HCT116 (cell line): Measurements from ENCODE around the gene PLEKHA4. TPM values are rescaled to one million over a fixed set of nuclear protein-coding genes. Genes with fewer than 3 reads are reported as not detected.

Source experiments
- ATAC-seq: fragments of 200-7000 bp; cut with Tn5 transposase; 2 replicates; pipeline ENCODE4 v1.9.1; 2020; ENCODE audit warnings: mild to moderate bottlenecking, moderate library complexity
- BruUV-seq: library from RNA; stranded (reverse); fragments of 400-500 nt; replicated peaks from 2 replicates; lab custom pipeline; 2021; lab: Mats Ljungman, UMichigan
- CTCF ChIA-PET: fragments of 300-600 bp; sonication (Branson Sonifier 250); formaldehyde crosslinking; loops from one replicate; lab custom pipeline; 2021; ENCODE audit warnings: antibody characterized with exemption; lab: Charles Lee
- POLR2A ChIA-PET: fragments of 300-600, 350-600 bp; sonication (Branson Sonifier 250); formaldehyde crosslinking; loops from one replicate; lab custom pipeline; 2021; ENCODE audit warnings: antibody characterized with exemption; lab: Charles Lee
- RAD21 ChIA-PET, 2 experiments: fragments of 300-600 bp; sonication (Branson Sonifier 250); formaldehyde crosslinking; loops; one replicate each; lab custom pipeline; 2023; ENCODE audit warnings: low total read pairs in 2 of 2; ENCODE audit not compliant: uncharacterized antibody in 2 of 2, unreplicated experiment in 2 of 2, low non-redundant PET in 1 of 2; lab: Charles Lee
- DNase-seq: peaks from one replicate; pipeline ENCODE4 v3.0.0-alpha.2; 2010; ENCODE audit warnings: low read depth, low spot score
- H2AFZ ChIP-seq: fragments of 200-600 bp; shearing (Covaris generic), sonication (generic); 2 replicates; pipeline ENCODE4 v1.6.1; 2017; ENCODE audit warnings: low read depth, mixed run types, mixed read lengths, antibody characterized with exemption, low read length; ENCODE audit not compliant: poor library complexity, severe bottlenecking
- H3K27ac ChIP-seq: 2 replicates; pipeline ENCODE4 v1.5.1; 2012; ENCODE audit warnings: low read depth, low read length
- H3K27me3 ChIP-seq: fragments of 200-600 bp; sonication (generic); 2 replicates; pipeline ENCODE4 v1.6.1; 2016; ENCODE audit warnings: mixed run types, low read length, mixed read lengths; ENCODE audit not compliant: insufficient read depth
- H3K36me3 ChIP-seq, 2 experiments: fragments of 200-500 bp in 1 of 2; fragments of 200-600 bp in 1 of 2; sonication (Bioruptor generic) in 1 of 2; sonication (generic) in 1 of 2; 2 replicates each; pipeline versions ENCODE4 v1.5.1 to v1.6.1; 2014 to 2016; ENCODE audit warnings: low read length in 2 of 2, inconsistent platforms in 1 of 2, mixed read lengths in 1 of 2, mixed run types in 1 of 2; ENCODE audit not compliant: insufficient read depth in 2 of 2, control insufficient read depth in 1 of 2
- H3K4me1 ChIP-seq, 2 experiments: fragments of 200-600 bp in 1 of 2; sonication (generic) in 1 of 2; 2 replicates each; pipeline versions ENCODE4 v1.5.1 to v1.6.1; 2012 to 2017; ENCODE audit warnings: low read length in 2 of 2, inconsistent platforms in 1 of 2, mild to moderate bottlenecking in 1 of 2, mixed read lengths in 1 of 2, mixed run types in 1 of 2, moderate library complexity in 1 of 2; ENCODE audit not compliant: insufficient read depth in 2 of 2, control insufficient read depth in 1 of 2
- H3K4me2 ChIP-seq: fragments of 200-600 bp; sonication (generic); 2 replicates; pipeline ENCODE4 v1.6.1; 2017; ENCODE audit warnings: mixed run types, low read length, mixed read lengths
- H3K4me3 ChIP-seq, 2 experiments: fragments of 200-600 bp in 1 of 2; sonication (generic) in 1 of 2; replicated peaks in 1 of 2; 2 replicates each; pipeline ENCODE4 v1.5.1; 2011 to 2016; ENCODE audit warnings: low read length in 2 of 2, control low read depth in 1 of 2, low read depth in 1 of 2, mild to moderate bottlenecking in 1 of 2, mixed read lengths in 1 of 2, mixed run types in 1 of 2
- H3K79me2 ChIP-seq: fragments of 200-600 bp; sonication (generic); 2 replicates; pipeline ENCODE4 v1.6.1; 2017; ENCODE audit warnings: mild to moderate bottlenecking, mixed run types, low read length, moderate library complexity, mixed read lengths; ENCODE audit not compliant: insufficient read depth
- H3K9ac ChIP-seq: fragments of 200-600 bp; sonication (generic); 2 replicates; pipeline ENCODE4 v1.6.1; 2016; ENCODE audit warnings: low read length, mixed read lengths
- H3K9me2 ChIP-seq: fragments of 200-600 bp; sonication (generic), shearing (Covaris generic); 2 replicates; pipeline ENCODE4 v1.6.1; 2017; ENCODE audit warnings: mixed run types, mild to moderate bottlenecking, moderate library complexity; ENCODE audit not compliant: insufficient read depth
- H3K9me3 ChIP-seq, 2 experiments: fragments of 200-500 bp in 1 of 2; fragments of 200-600 bp in 1 of 2; sonication (Bioruptor generic) in 1 of 2; sonication (generic) in 1 of 2; 2 replicates each; pipeline ENCODE4 v1.6.1; 2014 to 2017; ENCODE audit warnings: low read length in 2 of 2, mixed read lengths in 2 of 2, inconsistent platforms in 1 of 2, low read depth in 1 of 2, mild to moderate bottlenecking in 1 of 2, mixed run types in 1 of 2, moderate library complexity in 1 of 2; ENCODE audit not compliant: control insufficient read depth in 1 of 2, insufficient read depth in 1 of 2
- H4K20me1 ChIP-seq: fragments of 200-600 bp; sonication (generic), shearing (Covaris generic); 2 replicates; pipeline ENCODE4 v1.6.1; 2017; ENCODE audit warnings: mixed run types, mild to moderate bottlenecking, moderate library complexity; ENCODE audit not compliant: insufficient read depth
- CBX3 ChIP-seq: IDR thresholded peaks from 2 replicates; pipeline ENCODE4 v1.6.1; 2012; ENCODE audit warnings: low read depth
- CEBPB ChIP-seq: IDR thresholded peaks from 2 replicates; pipeline ENCODE4 v1.6.1; 2012; ENCODE audit warnings: low read depth
- EGR1 ChIP-seq: IDR thresholded peaks from 2 replicates; pipeline ENCODE4 v1.6.1; 2012; ENCODE audit warnings: low read depth
- ELF1 ChIP-seq: IDR thresholded peaks from 2 replicates; pipeline ENCODE4 v1.6.1; 2012; ENCODE audit warnings: low read depth, borderline replicate concordance
- FOSL1 ChIP-seq: IDR thresholded peaks from 2 replicates; pipeline ENCODE4 v1.6.1; 2012; ENCODE audit warnings: low read depth
- JUND ChIP-seq: IDR thresholded peaks from 2 replicates; pipeline ENCODE4 v1.6.1; 2012
- POLR2A ChIP-seq: IDR thresholded peaks from 2 replicates; pipeline ENCODE4 v1.7.0; 2011; ENCODE audit warnings: borderline replicate concordance; ENCODE audit not compliant: insufficient read depth, insufficient read length; ENCODE audit errors: extremely low read depth
- POLR2AphosphoS5 ChIP-seq: IDR thresholded peaks from 2 replicates; pipeline ENCODE4 v1.6.1; 2011; ENCODE audit warnings: mild to moderate bottlenecking, low read depth, low read length, moderate library complexity
- SIN3A ChIP-seq: IDR thresholded peaks from 2 replicates; pipeline ENCODE4 v1.6.1; 2012; ENCODE audit warnings: low read depth
- SP1 ChIP-seq: IDR thresholded peaks from 2 replicates; pipeline ENCODE4 v1.6.1; 2012; ENCODE audit warnings: low read depth
- SRF ChIP-seq: IDR thresholded peaks from 2 replicates; pipeline ENCODE4 v1.6.1; 2012; ENCODE audit warnings: low read depth
- TCF7L2 ChIP-seq: IDR thresholded peaks from 2 replicates; pipeline ENCODE4 v1.7.0; 2011; ENCODE audit warnings: borderline replicate concordance, inconsistent platforms; ENCODE audit not compliant: insufficient read depth, insufficient read length; ENCODE audit errors: extremely low read depth
- YY1 ChIP-seq: IDR thresholded peaks from 2 replicates; pipeline ENCODE4 v1.6.1; 2011; ENCODE audit warnings: low read length, low read depth, moderate library complexity, mild to moderate bottlenecking; ENCODE audit not compliant: insufficient replicate concordance; ENCODE audit errors: extremely low read depth
- ZFX ChIP-seq: fragments of 450-650 bp; IDR thresholded peaks from 2 replicates; pipeline ENCODE4 v1.6.1; 2017
- ZNF274 ChIP-seq: fragments of 200-500 bp; sonication (Bioruptor generic); IDR thresholded peaks from 2 replicates; pipeline ENCODE4 v1.6.1; 2014; ENCODE audit warnings: mild to moderate bottlenecking, low read depth, low read length, inconsistent platforms
- intact Hi-C: fragments of 100-400 bp; cut with micrococcal nuclease; formaldehyde crosslinking; loops from 2 replicates; pipeline ENCODE4 v1.10.0; 2022
- total RNA-seq: library from RNA; stranded (reverse); gene quantifications from one replicate; pipeline ENCODE4 v1.2.1, GENCODE V29; 2021; ENCODE audit not compliant: unreplicated experiment
- TF ChIP-seq, protein P1 (sequence below): IDR thresholded peaks from 2 replicates; pipeline ENCODE4 v1.6.1; 2012
- TF ChIP-seq, protein P2 (sequence below): IDR thresholded peaks from 2 replicates; pipeline ENCODE4 v1.6.1; 2012
- TF ChIP-seq, protein P3 (sequence below): IDR thresholded peaks from 2 replicates; pipeline ENCODE4 v1.6.1; 2011; ENCODE audit warnings: mild to moderate bottlenecking, low read length, moderate library complexity; ENCODE audit not compliant: insufficient replicate concordance; ENCODE audit errors: extremely low read depth
- TF ChIP-seq, protein P4 (sequence below): IDR thresholded peaks from 2 replicates; pipeline ENCODE4 v1.6.1; 2012; ENCODE audit warnings: low read depth
- TF ChIP-seq, protein P5 (sequence below), 3 experiments: fragments of 200-600 bp in 1 of 3; sonication (generic) in 1 of 3; IDR thresholded peaks in 2 of 3; conservative IDR thresholded peaks in 1 of 3; 2 replicates each; pipeline ENCODE4 v1.5.1; 2012 to 2017; ENCODE audit warnings: low read depth in 2 of 3, low read length in 2 of 3, antibody characterized with exemption in 1 of 3, borderline replicate concordance in 1 of 3, control low read depth in 1 of 3, mild to moderate bottlenecking in 1 of 3, mixed read lengths in 1 of 3, mixed run types in 1 of 3, moderate library complexity in 1 of 3; ENCODE audit not compliant: insufficient read depth in 1 of 3

PLEKHA4 gene
- total RNA-seq, 1 experiment from 2014 or later: 20.4 TPM

DNA sequence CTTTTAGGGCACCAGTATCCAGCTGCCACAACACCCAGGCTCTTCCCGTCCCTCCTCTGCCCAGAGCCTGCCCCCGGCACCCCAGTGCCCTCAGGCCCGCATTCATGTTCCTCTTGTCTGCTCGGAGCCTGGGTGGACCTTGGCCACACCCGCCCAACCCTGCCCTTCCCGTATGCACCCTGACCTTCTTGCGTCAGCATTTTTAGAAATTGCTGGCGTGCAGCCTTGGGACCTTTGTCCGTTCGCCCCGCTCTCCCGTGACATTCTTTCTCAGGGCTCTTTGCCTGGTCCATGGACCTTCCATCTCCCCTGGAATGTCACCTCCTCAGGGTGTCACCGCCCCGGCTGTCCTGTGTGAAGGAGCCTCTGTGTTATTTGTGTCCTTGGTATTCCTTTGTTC is 39.3 kb upstream of the PLEKHA4 start:
- H2AFZ ChIP-seq: no peak overlapping the region
- ATAC-seq: no peak
- no peaks in the 10 kb centered on the region for H3K79me2 ChIP-seq
- H3K9ac ChIP-seq: no peak overlapping the region
- BruUV-seq: no TSS peak
- no peak for TF ChIP-seq ELF1
- no peak for TF ChIP-seq SRF
- TF ChIP-seq EGR1: no peak
- TF ChIP-seq, protein P1, sequence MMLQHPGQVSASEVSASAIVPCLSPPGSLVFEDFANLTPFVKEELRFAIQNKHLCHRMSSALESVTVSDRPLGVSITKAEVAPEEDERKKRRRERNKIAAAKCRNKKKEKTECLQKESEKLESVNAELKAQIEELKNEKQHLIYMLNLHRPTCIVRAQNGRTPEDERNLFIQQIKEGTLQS: no peak
- no peak for TF ChIP-seq SIN3A
- no peak for TF ChIP-seq POLR2A
- no peak for TF ChIP-seq TCF7L2
- TF ChIP-seq POLR2AphosphoS5: no peak
- no peak for TF ChIP-seq CEBPB
- TF ChIP-seq, protein P2, sequence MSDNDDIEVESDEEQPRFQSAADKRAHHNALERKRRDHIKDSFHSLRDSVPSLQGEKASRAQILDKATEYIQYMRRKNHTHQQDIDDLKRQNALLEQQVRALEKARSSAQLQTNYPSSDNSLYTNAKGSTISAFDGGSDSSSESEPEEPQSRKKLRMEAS: no peak
- no peak for TF ChIP-seq ZFX
- TF ChIP-seq SP1: no peak
- TF ChIP-seq ZNF274: no peak
- no peak for TF ChIP-seq YY1
- TF ChIP-seq JUND: no peak
- TF ChIP-seq FOSL1: no peak
- TF ChIP-seq, protein P3, sequence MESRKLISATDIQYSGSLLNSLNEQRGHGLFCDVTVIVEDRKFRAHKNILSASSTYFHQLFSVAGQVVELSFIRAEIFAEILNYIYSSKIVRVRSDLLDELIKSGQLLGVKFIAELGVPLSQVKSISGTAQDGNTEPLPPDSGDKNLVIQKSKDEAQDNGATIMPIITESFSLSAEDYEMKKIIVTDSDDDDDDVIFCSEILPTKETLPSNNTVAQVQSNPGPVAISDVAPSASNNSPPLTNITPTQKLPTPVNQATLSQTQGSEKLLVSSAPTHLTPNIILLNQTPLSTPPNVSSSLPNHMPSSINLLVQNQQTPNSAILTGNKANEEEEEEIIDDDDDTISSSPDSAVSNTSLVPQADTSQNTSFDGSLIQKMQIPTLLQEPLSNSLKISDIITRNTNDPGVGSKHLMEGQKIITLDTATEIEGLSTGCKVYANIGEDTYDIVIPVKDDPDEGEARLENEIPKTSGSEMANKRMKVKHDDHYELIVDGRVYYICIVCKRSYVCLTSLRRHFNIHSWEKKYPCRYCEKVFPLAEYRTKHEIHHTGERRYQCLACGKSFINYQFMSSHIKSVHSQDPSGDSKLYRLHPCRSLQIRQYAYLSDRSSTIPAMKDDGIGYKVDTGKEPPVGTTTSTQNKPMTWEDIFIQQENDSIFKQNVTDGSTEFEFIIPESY: no peak
- TF ChIP-seq, protein P4, sequence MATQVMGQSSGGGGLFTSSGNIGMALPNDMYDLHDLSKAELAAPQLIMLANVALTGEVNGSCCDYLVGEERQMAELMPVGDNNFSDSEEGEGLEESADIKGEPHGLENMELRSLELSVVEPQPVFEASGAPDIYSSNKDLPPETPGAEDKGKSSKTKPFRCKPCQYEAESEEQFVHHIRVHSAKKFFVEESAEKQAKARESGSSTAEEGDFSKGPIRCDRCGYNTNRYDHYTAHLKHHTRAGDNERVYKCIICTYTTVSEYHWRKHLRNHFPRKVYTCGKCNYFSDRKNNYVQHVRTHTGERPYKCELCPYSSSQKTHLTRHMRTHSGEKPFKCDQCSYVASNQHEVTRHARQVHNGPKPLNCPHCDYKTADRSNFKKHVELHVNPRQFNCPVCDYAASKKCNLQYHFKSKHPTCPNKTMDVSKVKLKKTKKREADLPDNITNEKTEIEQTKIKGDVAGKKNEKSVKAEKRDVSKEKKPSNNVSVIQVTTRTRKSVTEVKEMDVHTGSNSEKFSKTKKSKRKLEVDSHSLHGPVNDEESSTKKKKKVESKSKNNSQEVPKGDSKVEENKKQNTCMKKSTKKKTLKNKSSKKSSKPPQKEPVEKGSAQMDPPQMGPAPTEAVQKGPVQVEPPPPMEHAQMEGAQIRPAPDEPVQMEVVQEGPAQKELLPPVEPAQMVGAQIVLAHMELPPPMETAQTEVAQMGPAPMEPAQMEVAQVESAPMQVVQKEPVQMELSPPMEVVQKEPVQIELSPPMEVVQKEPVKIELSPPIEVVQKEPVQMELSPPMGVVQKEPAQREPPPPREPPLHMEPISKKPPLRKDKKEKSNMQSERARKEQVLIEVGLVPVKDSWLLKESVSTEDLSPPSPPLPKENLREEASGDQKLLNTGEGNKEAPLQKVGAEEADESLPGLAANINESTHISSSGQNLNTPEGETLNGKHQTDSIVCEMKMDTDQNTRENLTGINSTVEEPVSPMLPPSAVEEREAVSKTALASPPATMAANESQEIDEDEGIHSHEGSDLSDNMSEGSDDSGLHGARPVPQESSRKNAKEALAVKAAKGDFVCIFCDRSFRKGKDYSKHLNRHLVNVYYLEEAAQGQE: no peak
- TF ChIP-seq, protein P5, sequence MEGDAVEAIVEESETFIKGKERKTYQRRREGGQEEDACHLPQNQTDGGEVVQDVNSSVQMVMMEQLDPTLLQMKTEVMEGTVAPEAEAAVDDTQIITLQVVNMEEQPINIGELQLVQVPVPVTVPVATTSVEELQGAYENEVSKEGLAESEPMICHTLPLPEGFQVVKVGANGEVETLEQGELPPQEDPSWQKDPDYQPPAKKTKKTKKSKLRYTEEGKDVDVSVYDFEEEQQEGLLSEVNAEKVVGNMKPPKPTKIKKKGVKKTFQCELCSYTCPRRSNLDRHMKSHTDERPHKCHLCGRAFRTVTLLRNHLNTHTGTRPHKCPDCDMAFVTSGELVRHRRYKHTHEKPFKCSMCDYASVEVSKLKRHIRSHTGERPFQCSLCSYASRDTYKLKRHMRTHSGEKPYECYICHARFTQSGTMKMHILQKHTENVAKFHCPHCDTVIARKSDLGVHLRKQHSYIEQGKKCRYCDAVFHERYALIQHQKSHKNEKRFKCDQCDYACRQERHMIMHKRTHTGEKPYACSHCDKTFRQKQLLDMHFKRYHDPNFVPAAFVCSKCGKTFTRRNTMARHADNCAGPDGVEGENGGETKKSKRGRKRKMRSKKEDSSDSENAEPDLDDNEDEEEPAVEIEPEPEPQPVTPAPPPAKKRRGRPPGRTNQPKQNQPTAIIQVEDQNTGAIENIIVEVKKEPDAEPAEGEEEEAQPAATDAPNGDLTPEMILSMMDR (IDR thresholded peaks at IDR 0.05 in 2 of 3, conservative IDR thresholded peaks at IDR 0.05 in 1 of 3; ENCODE audit: borderline replicate concordance in 1 of 3, insufficient read depth in 1 of 3, low read depth in 2 of 3, low read length in 2 of 3): no peak
- no peak for TF ChIP-seq CBX3
- ChIA-PET CTCF (no interaction called here), POLR2A (no interaction called here), RAD21 (no interaction called here)
- no peak overlapping the region for H3K4me3 ChIP-seq
- no peaks in the 10 kb centered on the region for H3K4me1 ChIP-seq
- no peaks in the 10 kb centered on the region for H3K9me3 ChIP-seq
- H4K20me1 ChIP-seq: no peaks in the 10 kb centered on the region
- intact Hi-C loops: no loop called here
- no peaks in the 10 kb centered on the region for H3K9me2 ChIP-seq
- no peaks in the 10 kb centered on the region for H3K27me3 ChIP-seq
- no peak for DNase-seq
- no peak overlapping the region for H3K4me2 ChIP-seq
- no peak overlapping the region for H3K27ac ChIP-seq
- peaks cover 10 to 12% of the 10 kb centered on the region in 2 experiments; a peak in 3 of 4 replicates for H3K36me3 ChIP-seq
